ENCODE results near the gene RAP2A. TPM values are rescaled to one million over a fixed set of nuclear protein-coding genes. Genes with fewer than 3 reads are reported as not detected.

The RAP2A gene
- total and polyA plus RNA-seq, 2 donors (not counting 1 experiment from before 2014, with no cell fraction given): 31.4 to 35.0 TPM

DNA sequence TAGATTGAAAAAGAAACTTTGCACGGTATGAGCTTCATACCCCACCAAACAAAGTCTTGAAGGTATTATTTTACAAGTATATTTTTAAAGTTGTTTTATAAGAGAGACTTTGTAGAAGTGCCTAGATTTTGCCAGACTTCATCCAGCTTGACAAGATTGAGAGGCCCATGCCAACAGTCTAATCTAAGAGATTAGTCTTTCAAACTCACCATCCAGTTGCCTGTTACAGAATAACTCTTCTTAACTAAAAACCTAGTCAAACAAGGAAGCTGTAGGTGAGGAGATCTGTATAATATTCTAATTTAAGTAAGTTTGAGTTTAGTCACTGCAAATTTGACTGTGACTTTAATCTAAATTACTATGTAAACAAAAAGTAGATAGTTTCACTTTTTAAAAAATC lies 41.9 kb upstream of the RAP2A start:
- TF ChIP-seq, protein P1, sequence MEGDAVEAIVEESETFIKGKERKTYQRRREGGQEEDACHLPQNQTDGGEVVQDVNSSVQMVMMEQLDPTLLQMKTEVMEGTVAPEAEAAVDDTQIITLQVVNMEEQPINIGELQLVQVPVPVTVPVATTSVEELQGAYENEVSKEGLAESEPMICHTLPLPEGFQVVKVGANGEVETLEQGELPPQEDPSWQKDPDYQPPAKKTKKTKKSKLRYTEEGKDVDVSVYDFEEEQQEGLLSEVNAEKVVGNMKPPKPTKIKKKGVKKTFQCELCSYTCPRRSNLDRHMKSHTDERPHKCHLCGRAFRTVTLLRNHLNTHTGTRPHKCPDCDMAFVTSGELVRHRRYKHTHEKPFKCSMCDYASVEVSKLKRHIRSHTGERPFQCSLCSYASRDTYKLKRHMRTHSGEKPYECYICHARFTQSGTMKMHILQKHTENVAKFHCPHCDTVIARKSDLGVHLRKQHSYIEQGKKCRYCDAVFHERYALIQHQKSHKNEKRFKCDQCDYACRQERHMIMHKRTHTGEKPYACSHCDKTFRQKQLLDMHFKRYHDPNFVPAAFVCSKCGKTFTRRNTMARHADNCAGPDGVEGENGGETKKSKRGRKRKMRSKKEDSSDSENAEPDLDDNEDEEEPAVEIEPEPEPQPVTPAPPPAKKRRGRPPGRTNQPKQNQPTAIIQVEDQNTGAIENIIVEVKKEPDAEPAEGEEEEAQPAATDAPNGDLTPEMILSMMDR (conservative IDR thresholded peaks at IDR 0.05 in 1 of 2, IDR thresholded peaks at IDR 0.05 in 1 of 2; ENCODE audit: low read depth in 1 of 2, low read length in 2 of 2): no peak
- TF ChIP-seq EZH2 (IDR thresholded peaks at IDR 0.05; ENCODE audit: low read length, missing control alignments): no peak
- DNase-seq (ENCODE audit: low read depth in 2 of 2): no peak
- Histone ChIP-seq H3K27ac (ENCODE audit: insufficient read depth, low read length) (no peak overlapping the region), H3K27me3 (ENCODE audit: control insufficient read depth, insufficient read depth, low read length) (no peaks in the 10 kb centered on the region), H4K20me1 (ENCODE audit: control insufficient read depth, extremely low read depth, insufficient read depth, low read length) (no peaks in the 10 kb centered on the region), H3K36me3 (ENCODE audit: control insufficient read depth, insufficient read depth, low read length) (no peaks in the 10 kb centered on the region), H2AFZ (ENCODE audit: low read length) (no peak overlapping the region), H3K9me3 (ENCODE audit: control insufficient read depth, insufficient read depth, low read depth, low read length) (no peaks in the 10 kb centered on the region), H3K9ac (ENCODE audit: insufficient read depth, low read length) (no peak overlapping the region), H3K4me1 (ENCODE audit: control insufficient read depth, extremely low read depth, insufficient read depth, low read length) (peaks cover 6% of the 10 kb centered on the region), H3K4me3 (replicated peaks in 1 of 4; ENCODE audit: control extremely low read depth in 1 of 4, insufficient read depth in 1 of 4, low read depth in 3 of 4, low read length in 4 of 4) (no peak overlapping the region), H3K4me2 (ENCODE audit: extremely low read depth, insufficient read depth, low read length) (no peak overlapping the region), H3K79me2 (ENCODE audit: control insufficient read depth, insufficient read depth, low read length) (no peaks in the 10 kb centered on the region)

DNA sequence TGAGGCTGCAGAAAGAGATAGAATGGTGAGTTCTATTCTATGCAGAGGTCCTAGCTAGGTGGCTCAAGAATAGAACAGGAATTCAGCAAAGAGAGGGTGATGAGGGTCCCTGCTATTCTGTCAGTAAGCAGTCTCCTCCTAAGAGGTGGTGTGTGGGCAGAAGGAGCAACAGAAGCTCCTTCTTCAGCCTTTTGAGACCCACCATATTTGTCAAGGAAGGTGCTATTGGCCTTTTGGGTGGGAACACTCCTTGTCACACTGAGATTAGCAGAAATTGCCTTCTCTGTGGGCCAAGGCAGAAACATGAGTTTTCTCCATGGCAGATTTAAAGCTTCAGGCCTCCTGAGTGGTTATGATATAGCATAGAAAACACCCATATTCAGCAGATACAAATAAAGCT lies 39.4 kb upstream of the RAP2A start:
- no peak overlapping the region for H3K27ac ChIP-seq (ENCODE audit: insufficient read depth, low read length)
- no peak overlapping the region for H2AFZ ChIP-seq (ENCODE audit: low read length)
- TF ChIP-seq, protein P1 (conservative IDR thresholded peaks at IDR 0.05 in 1 of 2, IDR thresholded peaks at IDR 0.05 in 1 of 2; ENCODE audit: low read depth in 1 of 2, low read length in 2 of 2): no peak
- TF ChIP-seq EZH2 (IDR thresholded peaks at IDR 0.05; ENCODE audit: low read length, missing control alignments): no peak

DNA sequence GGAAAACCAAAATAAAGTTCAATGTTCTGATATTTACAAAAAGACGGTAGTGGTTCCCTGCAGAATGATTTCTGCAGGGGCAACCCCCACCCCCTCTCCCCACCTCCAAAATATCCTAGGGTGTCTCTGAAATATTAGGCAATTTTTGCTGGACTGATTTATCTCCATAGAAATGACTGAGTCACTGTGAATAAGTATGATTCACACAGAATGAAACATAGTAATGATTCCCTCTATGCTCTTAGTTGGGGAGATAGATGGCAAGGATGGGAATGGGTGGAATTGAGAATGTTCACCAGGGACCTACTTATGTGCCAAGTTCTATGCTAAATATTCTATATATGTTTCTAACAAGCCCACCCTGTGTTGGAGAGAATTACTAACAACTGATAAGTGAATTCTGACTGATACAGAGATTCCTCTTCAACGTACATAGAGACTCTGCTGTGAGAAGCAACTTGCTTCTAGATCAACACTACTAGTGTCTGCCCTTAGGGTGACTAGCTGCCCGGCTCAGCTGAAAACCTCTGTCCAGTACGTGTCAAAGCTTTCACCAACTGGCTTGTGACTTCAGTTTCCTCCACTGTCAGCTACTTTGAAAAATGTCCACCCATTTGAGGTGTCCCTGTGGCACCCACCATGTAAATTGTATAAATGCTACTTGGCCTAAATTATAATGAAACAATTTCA lies 38.4 kb upstream of the RAP2A start:
- H3K4me2 ChIP-seq (ENCODE audit: extremely low read depth, insufficient read depth, low read length): no peak overlapping the region

More for the DNA sequence above, 39.4 kb upstream of the RAP2A start:
- no peak for DNase-seq (ENCODE audit: low read depth in 2 of 2)
- H3K9me3 ChIP-seq (ENCODE audit: control insufficient read depth, insufficient read depth, low read depth, low read length): no peaks in the 10 kb centered on the region
- no peak overlapping the region for H3K4me3 ChIP-seq (replicated peaks in 1 of 4; ENCODE audit: control extremely low read depth in 1 of 4, insufficient read depth in 1 of 4, low read depth in 3 of 4, low read length in 4 of 4)
- no peaks in the 10 kb centered on the region for H3K79me2 ChIP-seq (ENCODE audit: control insufficient read depth, insufficient read depth, low read length)
- peaks cover 6% of the 10 kb centered on the region for H3K4me1 ChIP-seq (ENCODE audit: control insufficient read depth, extremely low read depth, insufficient read depth, low read length)
- H3K9ac ChIP-seq (ENCODE audit: insufficient read depth, low read length): no peak overlapping the region
- H3K36me3 ChIP-seq (ENCODE audit: control insufficient read depth, insufficient read depth, low read length): no peaks in the 10 kb centered on the region
- H3K4me2 ChIP-seq (ENCODE audit: extremely low read depth, insufficient read depth, low read length): no peak overlapping the region
- H4K20me1 ChIP-seq (ENCODE audit: control insufficient read depth, extremely low read depth, insufficient read depth, low read length): no peaks in the 10 kb centered on the region
- no peaks in the 10 kb centered on the region for H3K27me3 ChIP-seq (ENCODE audit: control insufficient read depth, insufficient read depth, low read length)

More for the DNA sequence above, 38.4 kb upstream of the RAP2A start:
- Histone ChIP-seq H3K27ac (ENCODE audit: insufficient read depth, low read length) (peak overlapping the region; percentile 53), H3K4me1 (ENCODE audit: control insufficient read depth, extremely low read depth, insufficient read depth, low read length) (peaks cover 6% of the 10 kb centered on the region), H2AFZ (ENCODE audit: low read length) (no peak overlapping the region), H3K9me3 (ENCODE audit: control insufficient read depth, insufficient read depth, low read depth, low read length) (no peaks in the 10 kb centered on the region), H3K4me3 (replicated peaks in 1 of 4; ENCODE audit: control extremely low read depth in 1 of 4, insufficient read depth in 1 of 4, low read depth in 3 of 4, low read length in 4 of 4) (no peak overlapping the region), H3K9ac (ENCODE audit: insufficient read depth, low read length) (no peak overlapping the region), H3K27me3 (ENCODE audit: control insufficient read depth, insufficient read depth, low read length) (no peaks in the 10 kb centered on the region), H3K36me3 (ENCODE audit: control insufficient read depth, insufficient read depth, low read length) (no peaks in the 10 kb centered on the region), H4K20me1 (ENCODE audit: control insufficient read depth, extremely low read depth, insufficient read depth, low read length) (no peaks in the 10 kb centered on the region), H3K79me2 (ENCODE audit: control insufficient read depth, insufficient read depth, low read length) (no peaks in the 10 kb centered on the region)
- TF ChIP-seq, protein P1 (conservative IDR thresholded peaks at IDR 0.05 in 1 of 2, IDR thresholded peaks at IDR 0.05 in 1 of 2; ENCODE audit: low read depth in 1 of 2, low read length in 2 of 2): no peak
- no peak for TF ChIP-seq EZH2 (IDR thresholded peaks at IDR 0.05; ENCODE audit: low read length, missing control alignments)
- DNase-seq (ENCODE audit: low read depth in 2 of 2): peak; percentile 52 to 55
